ENCODE measurements around the gene CRELD1. TPM values are rescaled to one million over a fixed set of nuclear protein-coding genes. Genes with fewer than 3 reads are reported as not detected.

The CRELD1 gene
- total RNA-seq, 1 donor from 2014 or later = 60.3 TPM

DNA sequence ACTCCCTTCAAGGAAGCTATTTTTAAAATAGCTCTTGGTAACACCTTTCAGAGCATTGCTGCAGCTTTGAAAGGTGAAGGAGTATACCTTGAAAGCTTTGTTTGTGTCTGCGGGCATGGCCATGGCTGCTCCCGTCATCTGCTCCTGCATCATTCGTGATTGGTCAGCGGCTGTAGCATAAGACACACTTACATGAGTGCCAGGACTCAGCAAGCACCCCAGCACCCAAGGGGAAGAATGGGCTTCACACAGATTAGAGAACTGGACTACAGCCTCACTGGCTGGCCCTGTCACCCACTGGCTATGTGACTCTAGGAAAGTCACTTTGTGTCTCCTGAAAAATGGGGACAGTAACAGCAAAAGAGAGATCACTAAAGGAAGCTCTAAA is 36.0 kb downstream of the CRELD1 start:
- DNase-seq (ENCODE audit: low spot score, unreplicated experiment) = no peak
- Mint-ChIP-seq H3K4me1 (ENCODE audit: low read depth) (no peaks in the 10 kb centered on the region), H3K36me3 (ENCODE audit: insufficient read depth) (peaks cover 27% of the 10 kb centered on the region), H3K27ac (no peak overlapping the region), H3K9me3 (ENCODE audit: low read depth) (no peaks in the 10 kb centered on the region), H3K4me3 (ENCODE audit: low read depth) (no peak overlapping the region), H3K27me3 (no peaks in the 10 kb centered on the region)
- TF ChIP-seq, protein P1, sequence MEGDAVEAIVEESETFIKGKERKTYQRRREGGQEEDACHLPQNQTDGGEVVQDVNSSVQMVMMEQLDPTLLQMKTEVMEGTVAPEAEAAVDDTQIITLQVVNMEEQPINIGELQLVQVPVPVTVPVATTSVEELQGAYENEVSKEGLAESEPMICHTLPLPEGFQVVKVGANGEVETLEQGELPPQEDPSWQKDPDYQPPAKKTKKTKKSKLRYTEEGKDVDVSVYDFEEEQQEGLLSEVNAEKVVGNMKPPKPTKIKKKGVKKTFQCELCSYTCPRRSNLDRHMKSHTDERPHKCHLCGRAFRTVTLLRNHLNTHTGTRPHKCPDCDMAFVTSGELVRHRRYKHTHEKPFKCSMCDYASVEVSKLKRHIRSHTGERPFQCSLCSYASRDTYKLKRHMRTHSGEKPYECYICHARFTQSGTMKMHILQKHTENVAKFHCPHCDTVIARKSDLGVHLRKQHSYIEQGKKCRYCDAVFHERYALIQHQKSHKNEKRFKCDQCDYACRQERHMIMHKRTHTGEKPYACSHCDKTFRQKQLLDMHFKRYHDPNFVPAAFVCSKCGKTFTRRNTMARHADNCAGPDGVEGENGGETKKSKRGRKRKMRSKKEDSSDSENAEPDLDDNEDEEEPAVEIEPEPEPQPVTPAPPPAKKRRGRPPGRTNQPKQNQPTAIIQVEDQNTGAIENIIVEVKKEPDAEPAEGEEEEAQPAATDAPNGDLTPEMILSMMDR (IDR thresholded peaks at IDR 0.05; ENCODE audit: unreplicated experiment) = no peak

DNA sequence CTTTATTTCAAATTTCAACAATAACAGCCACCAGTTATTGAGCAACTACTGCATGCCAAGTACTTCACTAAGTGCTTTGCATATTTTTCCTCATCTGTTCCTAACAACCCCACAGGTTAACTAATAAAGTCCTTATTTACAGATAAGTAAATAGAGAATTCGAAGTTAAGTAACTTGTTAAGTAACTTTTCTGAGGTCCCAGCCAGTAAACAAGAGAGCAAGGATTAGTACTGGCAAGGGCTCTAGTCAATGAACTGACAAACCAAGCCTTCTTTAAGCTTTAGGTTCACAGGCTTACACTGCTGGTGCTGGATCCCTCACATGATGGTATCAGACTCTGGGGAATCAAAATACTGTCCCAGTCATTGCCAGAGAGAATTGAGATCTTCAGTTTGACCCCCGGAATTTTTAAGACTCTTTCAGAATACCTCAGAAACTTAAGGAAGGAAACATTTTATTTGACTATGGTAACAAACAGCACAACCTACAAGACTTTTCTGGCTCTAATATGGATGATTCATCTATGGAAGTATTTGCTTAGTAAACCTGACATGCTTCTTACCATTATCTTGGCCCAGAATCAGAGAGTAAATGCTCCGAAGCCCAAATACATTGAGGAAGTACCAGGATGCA is 36.5 kb downstream of the CRELD1 start:
- H3K9me3 Mint-ChIP-seq (ENCODE audit: low read depth) = no peaks in the 10 kb centered on the region
- H3K4me3 Mint-ChIP-seq (ENCODE audit: low read depth) = no peak overlapping the region
- H3K36me3 Mint-ChIP-seq (ENCODE audit: insufficient read depth) = peaks cover 27% of the 10 kb centered on the region
- no peaks in the 10 kb centered on the region for H3K27me3 Mint-ChIP-seq
- no peak overlapping the region for H3K27ac Mint-ChIP-seq
- H3K4me1 Mint-ChIP-seq (ENCODE audit: low read depth) = no peaks in the 10 kb centered on the region
- TF ChIP-seq, protein P1 (IDR thresholded peaks at IDR 0.05; ENCODE audit: unreplicated experiment) = no peak
- no peak for DNase-seq (ENCODE audit: low spot score, unreplicated experiment)

DNA sequence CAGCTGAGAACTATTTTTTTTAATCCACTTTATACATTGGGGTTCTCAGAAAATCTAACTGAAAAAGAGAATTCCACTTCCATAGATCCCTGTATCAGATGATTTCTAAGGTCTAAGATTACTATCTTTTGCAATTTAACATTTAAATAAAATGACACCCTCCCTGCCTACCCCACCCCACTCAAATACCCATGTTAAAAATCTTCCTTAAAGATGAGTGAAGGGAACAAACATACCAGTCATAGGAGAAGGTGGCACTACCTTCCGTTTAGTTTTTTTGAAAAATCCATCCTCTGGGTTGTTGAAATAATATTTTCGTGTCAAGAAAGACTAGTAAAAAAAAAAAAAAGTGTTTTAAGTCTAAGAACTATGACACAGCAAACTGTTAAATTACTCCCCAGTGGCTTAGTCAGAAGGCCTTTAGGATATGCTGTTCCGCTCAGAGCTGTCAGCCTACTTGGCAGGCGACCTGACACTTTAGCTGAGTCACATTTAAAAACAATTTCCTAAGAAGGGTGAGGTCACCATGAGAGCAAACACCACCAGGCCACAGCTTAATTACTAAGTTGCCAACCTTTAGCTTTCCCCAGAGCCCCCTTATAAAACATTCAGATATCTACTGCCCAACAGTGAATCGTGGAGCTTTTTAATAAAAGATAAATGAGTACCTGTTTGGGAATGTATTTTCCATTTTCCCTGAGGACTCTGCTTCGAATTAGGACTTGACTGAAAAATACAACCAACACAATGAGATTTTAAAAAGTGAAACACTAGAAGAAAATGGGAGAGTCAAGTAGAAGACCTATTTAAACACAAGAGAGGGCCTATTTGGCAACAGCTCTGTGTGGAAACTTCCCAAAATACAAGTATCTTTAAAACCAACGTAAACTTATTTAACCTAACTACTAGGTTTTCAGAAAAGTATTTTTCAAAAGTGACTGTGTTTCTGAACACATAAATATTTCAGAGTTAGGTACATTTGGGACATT is 43.4 kb downstream of the CRELD1 start:
- TF ChIP-seq, protein P1 (IDR thresholded peaks at IDR 0.05; ENCODE audit: unreplicated experiment) = no peak
- peak overlapping the region; percentile 88 for H3K27ac Mint-ChIP-seq
- no peaks in the 10 kb centered on the region for H3K4me1 Mint-ChIP-seq (ENCODE audit: low read depth)
- peaks cover 13% of the 10 kb centered on the region for H3K36me3 Mint-ChIP-seq (ENCODE audit: insufficient read depth)
- no peaks in the 10 kb centered on the region for H3K9me3 Mint-ChIP-seq (ENCODE audit: low read depth)
- DNase-seq (ENCODE audit: low spot score, unreplicated experiment) = no peak
- H3K4me3 Mint-ChIP-seq (ENCODE audit: low read depth) = no peak overlapping the region
- no peaks in the 10 kb centered on the region for H3K27me3 Mint-ChIP-seq

DNA sequence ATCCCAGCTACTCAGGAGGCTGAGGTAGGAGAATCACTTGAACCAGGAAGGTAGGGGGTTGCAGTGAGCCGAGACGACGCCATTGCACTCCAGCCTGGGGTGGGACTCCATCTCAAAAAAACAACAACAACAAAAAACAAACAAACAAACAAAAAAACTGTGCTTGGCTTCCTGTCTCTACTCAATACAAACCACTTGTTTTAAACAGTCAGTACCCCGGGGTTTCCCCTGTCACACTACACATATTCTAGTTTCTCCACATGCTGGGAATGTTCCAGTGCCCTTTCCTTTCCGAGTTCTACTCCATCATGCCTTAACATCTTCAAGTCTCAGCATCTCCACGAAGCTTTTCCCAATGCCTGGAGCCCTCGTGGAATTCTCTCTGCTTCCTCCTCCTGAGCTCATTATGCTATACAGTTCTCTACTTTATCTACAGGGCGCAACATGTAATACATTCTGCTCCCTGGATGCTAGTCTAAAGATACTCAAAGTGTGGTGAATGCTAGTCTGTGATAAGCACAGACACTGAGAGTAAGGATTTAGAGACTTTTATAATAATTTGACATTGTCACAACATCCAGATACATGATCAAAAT is 45.2 kb downstream of the CRELD1 start:
- H3K27me3 Mint-ChIP-seq = no peaks in the 10 kb centered on the region
- no peak overlapping the region for H3K4me3 Mint-ChIP-seq (ENCODE audit: low read depth)
- DNase-seq (ENCODE audit: low spot score, unreplicated experiment) = no peak
- H3K36me3 Mint-ChIP-seq (ENCODE audit: insufficient read depth) = peaks cover 13% of the 10 kb centered on the region
- no peaks in the 10 kb centered on the region for H3K9me3 Mint-ChIP-seq (ENCODE audit: low read depth)
- TF ChIP-seq, protein P1 (IDR thresholded peaks at IDR 0.05; ENCODE audit: unreplicated experiment) = no peak
- H3K4me1 Mint-ChIP-seq (ENCODE audit: low read depth) = no peaks in the 10 kb centered on the region
- H3K27ac Mint-ChIP-seq = peak overlapping the region; percentile 15

DNA sequence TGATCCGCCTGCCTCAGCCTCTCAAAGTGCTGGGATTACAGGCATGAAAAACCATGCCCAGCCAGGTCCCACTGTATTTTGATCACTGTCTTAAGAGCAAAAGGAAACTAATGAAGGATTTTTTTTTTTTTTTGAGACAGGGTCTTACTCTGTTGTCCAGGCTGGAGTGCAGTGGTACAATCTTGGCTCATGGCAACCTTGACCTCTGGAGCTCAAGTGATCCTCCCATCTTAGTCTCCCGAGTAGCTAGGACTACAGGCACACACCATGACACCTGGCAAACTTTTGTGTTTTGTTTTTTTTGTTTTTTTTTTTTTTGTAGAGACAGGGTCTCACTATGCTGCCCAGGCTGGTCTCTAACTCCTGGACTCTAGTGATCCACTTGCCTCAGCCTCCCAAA is 46.6 kb downstream of the CRELD1 start:
- no peak for DNase-seq (ENCODE audit: low spot score, unreplicated experiment)
- H3K27ac Mint-ChIP-seq = no peak overlapping the region
- H3K4me1 Mint-ChIP-seq (ENCODE audit: low read depth) = no peaks in the 10 kb centered on the region
- no peaks in the 10 kb centered on the region for H3K9me3 Mint-ChIP-seq (ENCODE audit: low read depth)
- no peaks in the 10 kb centered on the region for H3K27me3 Mint-ChIP-seq
- TF ChIP-seq, protein P1 (IDR thresholded peaks at IDR 0.05; ENCODE audit: unreplicated experiment) = no peak
- no peak overlapping the region for H3K4me3 Mint-ChIP-seq (ENCODE audit: low read depth)
- H3K36me3 Mint-ChIP-seq (ENCODE audit: insufficient read depth) = peaks cover 12% of the 10 kb centered on the region
